KMS-11 (cell line): ENCODE results near the gene PDZD2.

ENCODE experiments used
- H2AFZ ChIP-seq: fragments of 200-600 bp; sonication (generic); 2 replicates; pipeline ENCODE4 v1.6.1; 2016; ENCODE audit warnings: antibody characterized with exemption, mixed run types, low read depth
- H3K27ac ChIP-seq: fragments of 200-600 bp; sonication (generic); 2 replicates; pipeline ENCODE4 v1.6.1; 2016; ENCODE audit warnings: mild to moderate bottlenecking, mixed run types
- H3K27me3 ChIP-seq: fragments of 200-600 bp; sonication (generic); 2 replicates; pipeline ENCODE4 v1.6.1; 2017; ENCODE audit warnings: mild to moderate bottlenecking, low read depth, mixed run types, moderate library complexity; ENCODE audit not compliant: insufficient read depth
- H3K36me3 ChIP-seq: fragments of 200-600 bp; sonication (generic); 2 replicates; pipeline ENCODE4 v1.6.1; 2017; ENCODE audit warnings: mild to moderate bottlenecking, mixed run types; ENCODE audit not compliant: insufficient read depth
- H3K4me1 ChIP-seq: fragments of 200-600 bp; sonication (generic); 2 replicates; pipeline ENCODE4 v1.6.1; 2016; ENCODE audit warnings: mild to moderate bottlenecking, low read depth, mixed run types; ENCODE audit not compliant: poor library complexity, severe bottlenecking
- H3K4me2 ChIP-seq: fragments of 200-600 bp; sonication (generic); 2 replicates; pipeline ENCODE4 v1.7.0; 2016; ENCODE audit warnings: mild to moderate bottlenecking, mixed run types
- H3K4me3 ChIP-seq: fragments of 200-600 bp; sonication (generic); IDR thresholded peaks from 2 replicates; pipeline ENCODE4 v1.6.1; 2017; ENCODE audit warnings: low read depth, low read length, mixed read lengths; ENCODE audit not compliant: insufficient read depth
- H3K79me2 ChIP-seq: fragments of 200-600 bp; sonication (generic); 2 replicates; pipeline ENCODE4 v1.6.1; 2016; ENCODE audit warnings: low read depth, mixed run types; ENCODE audit not compliant: insufficient read depth
- H3K9ac ChIP-seq: fragments of 200-600 bp; sonication (generic); 2 replicates; pipeline ENCODE4 v1.6.1; 2016; ENCODE audit warnings: mild to moderate bottlenecking, mixed run types
- H4K20me1 ChIP-seq: fragments of 200-600 bp; sonication (generic); 2 replicates; pipeline ENCODE4 v1.6.1; 2016; ENCODE audit warnings: mild to moderate bottlenecking, mixed run types; ENCODE audit not compliant: insufficient read depth
- TF ChIP-seq, protein P1 (sequence below): fragments of 200-600 bp; sonication (generic); conservative IDR thresholded peaks from 2 replicates; pipeline ENCODE4 v1.6.1; 2017; ENCODE audit warnings: low read depth, mild to moderate bottlenecking, antibody characterized with exemption, low read length, moderate library complexity, mixed read lengths

PDZD2 gene

DNA sequence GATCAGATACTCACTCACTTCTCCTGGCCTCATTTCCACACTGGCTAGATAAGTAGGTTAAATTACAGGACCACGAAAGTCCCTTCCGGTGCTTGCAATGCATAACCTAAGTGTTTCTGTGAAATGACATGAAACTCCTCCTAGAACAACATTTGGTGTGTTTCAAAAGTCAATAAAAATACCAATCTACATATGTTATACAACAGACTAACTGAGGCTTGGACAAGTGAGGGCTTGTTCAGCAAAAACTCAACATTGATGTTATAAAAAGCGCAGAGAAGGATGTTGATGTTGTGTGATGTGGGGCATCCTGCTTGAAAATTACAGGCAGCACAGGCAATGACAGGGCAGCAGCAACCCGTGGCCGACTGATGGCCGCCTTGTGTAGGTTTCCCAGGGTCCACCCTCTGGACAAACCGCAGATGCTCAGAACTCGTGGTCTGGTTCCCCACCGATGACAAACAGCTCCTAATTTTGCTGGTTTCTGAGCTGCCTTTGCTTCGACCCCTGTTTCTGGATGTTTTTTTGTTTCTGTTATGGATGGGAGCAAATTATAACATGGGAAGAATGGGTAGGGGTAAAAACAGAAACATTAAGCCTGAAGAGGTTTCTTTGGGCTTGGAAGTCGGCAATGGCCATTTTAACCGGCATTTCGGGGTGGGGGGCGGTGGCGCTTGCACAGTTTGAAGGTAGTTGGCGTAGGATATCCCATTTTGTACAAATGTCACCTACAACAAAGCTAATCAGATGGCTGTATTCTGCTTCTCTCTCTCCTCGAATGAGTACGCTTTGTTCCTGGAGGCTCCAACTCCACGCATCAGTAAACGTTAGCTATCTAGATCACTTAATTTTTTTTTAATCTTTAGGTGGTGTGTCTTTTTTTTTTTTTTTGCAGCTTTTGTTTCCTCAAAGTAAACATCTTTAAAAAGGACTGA is 116.1 kb downstream of the PDZD2 start:
- no peaks in the 10 kb centered on the region for H3K79me2 ChIP-seq
- no peaks in the 10 kb centered on the region for H3K27me3 ChIP-seq
- H4K20me1 ChIP-seq, result no peaks in the 10 kb centered on the region

DNA sequence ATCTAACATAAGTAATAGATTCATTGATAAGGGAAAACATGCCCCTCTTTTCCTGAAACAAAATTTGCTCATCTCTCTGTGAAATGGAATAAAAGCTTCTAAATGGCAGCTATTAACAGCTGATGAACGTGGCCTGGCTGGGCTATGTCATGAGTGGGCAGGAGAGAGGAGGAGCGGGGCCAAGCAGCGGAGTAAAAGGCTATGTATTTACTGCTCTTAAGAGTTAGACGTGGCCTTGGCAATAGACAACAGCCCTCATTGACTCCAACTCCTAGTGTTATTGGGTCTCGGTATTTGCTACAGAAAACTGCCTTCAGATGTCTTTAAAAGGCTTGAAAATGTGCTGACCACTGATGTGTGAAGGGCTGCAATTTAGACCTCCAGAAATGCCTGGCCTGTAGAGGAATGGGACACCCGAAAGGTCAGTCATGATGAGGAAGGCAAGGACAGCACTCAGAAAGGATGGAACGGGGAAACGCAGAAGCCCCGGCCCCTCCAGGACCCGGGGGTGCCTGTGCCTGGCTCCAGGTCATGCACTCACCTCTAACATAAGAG is 116.8 kb downstream of the PDZD2 start:
- Histone ChIP-seq H3K9ac (no peak overlapping the region), H4K20me1 (no peaks in the 10 kb centered on the region), H3K36me3 (no peaks in the 10 kb centered on the region), H3K27ac (no peak overlapping the region), H3K27me3 (no peaks in the 10 kb centered on the region), H3K4me2 (no peak overlapping the region), H3K4me1 (no peaks in the 10 kb centered on the region), H3K79me2 (no peaks in the 10 kb centered on the region), H2AFZ (no peak overlapping the region), H3K4me3 (no peak overlapping the region)
- TF ChIP-seq, protein P1, sequence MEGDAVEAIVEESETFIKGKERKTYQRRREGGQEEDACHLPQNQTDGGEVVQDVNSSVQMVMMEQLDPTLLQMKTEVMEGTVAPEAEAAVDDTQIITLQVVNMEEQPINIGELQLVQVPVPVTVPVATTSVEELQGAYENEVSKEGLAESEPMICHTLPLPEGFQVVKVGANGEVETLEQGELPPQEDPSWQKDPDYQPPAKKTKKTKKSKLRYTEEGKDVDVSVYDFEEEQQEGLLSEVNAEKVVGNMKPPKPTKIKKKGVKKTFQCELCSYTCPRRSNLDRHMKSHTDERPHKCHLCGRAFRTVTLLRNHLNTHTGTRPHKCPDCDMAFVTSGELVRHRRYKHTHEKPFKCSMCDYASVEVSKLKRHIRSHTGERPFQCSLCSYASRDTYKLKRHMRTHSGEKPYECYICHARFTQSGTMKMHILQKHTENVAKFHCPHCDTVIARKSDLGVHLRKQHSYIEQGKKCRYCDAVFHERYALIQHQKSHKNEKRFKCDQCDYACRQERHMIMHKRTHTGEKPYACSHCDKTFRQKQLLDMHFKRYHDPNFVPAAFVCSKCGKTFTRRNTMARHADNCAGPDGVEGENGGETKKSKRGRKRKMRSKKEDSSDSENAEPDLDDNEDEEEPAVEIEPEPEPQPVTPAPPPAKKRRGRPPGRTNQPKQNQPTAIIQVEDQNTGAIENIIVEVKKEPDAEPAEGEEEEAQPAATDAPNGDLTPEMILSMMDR, result no peak

More for the DNA sequence above, 116.1 kb downstream of the PDZD2 start:
- Histone ChIP-seq H2AFZ (no peak overlapping the region), H3K27ac (no peak overlapping the region), H3K4me1 (no peaks in the 10 kb centered on the region), H3K4me3 (no peak overlapping the region), H3K9ac (no peak overlapping the region), H3K36me3 (no peaks in the 10 kb centered on the region), H3K4me2 (no peak overlapping the region)
- TF ChIP-seq, protein P1, result no peak

DNA sequence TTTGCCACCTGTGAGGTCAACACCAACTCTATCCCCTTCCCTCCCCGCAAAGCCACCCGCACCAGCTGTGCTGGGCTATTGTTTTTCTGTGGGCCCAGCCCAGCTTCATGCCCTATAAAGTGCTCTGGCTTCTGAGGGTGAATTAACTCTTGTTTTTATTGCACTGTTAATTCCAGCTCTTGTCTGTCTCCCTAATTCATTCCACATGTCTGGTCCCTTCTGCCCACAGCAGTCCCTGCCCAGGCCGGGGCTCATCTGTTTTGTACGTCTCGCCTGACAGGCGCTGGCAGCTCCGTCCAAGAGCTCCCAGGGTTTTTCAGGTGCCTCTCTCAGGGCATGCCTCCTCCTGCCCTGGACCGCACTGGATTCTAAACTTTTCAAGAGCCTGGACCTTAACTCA is 118.9 kb downstream of the PDZD2 start:
- Histone ChIP-seq H3K27ac (no peak overlapping the region), H3K36me3 (no peaks in the 10 kb centered on the region), H3K79me2 (no peaks in the 10 kb centered on the region), H3K4me1 (no peaks in the 10 kb centered on the region), H3K4me3 (no peak overlapping the region), H2AFZ (no peak overlapping the region), H3K4me2 (no peak overlapping the region), H3K9ac (no peak overlapping the region), H4K20me1 (no peaks in the 10 kb centered on the region), H3K27me3 (no peaks in the 10 kb centered on the region)
- TF ChIP-seq, protein P1, result no peak

DNA sequence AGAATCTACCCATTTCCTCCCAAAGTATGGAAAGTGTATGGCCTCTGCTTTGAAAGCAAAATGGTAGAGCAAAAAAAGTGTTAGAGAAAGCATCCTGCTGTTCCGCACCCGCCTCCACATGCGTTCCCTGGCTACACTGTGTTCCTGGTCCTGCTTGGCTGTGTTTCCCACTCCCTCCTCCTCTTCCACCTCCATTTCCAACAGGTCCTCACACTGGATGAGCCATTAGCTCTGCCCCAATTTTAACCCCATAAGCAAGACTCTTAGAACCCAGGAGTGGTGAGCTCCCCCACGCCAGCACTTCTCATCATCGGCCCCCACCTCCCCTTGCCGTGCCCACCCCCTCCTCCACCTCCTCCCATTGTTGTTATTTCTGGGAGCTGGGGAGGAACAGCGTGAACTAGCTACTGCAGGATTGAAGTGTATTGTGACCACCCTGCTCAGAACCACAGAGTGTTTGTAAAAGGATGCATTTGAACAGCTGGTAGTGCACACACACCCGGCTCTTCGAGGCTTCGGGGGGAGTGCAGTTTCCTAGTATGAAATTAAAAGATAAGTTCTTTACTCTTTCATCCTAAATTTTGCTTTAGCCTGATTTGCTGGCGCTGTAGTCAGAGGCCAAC is 120.0 kb downstream of the PDZD2 start:
- no peaks in the 10 kb centered on the region for H3K4me1 ChIP-seq

More for the DNA sequence above, 120.0 kb downstream of the PDZD2 start:
- Histone ChIP-seq H3K27ac (no peak overlapping the region), H2AFZ (no peak overlapping the region), H3K4me3 (no peak overlapping the region), H3K9ac (no peak overlapping the region), H3K79me2 (no peaks in the 10 kb centered on the region), H3K36me3 (no peaks in the 10 kb centered on the region), H4K20me1 (no peaks in the 10 kb centered on the region), H3K27me3 (no peaks in the 10 kb centered on the region), H3K4me2 (no peak overlapping the region)
- TF ChIP-seq, protein P1, result no peak
